IMR-90 (cell line): Measurements from ENCODE around the gene CYP2A13. TPM values are rescaled to one million over a fixed set of nuclear protein-coding genes. Genes with fewer than 3 reads are reported as not detected.

Experiments used
- ATAC-seq: fragments of 200-7000 bp; cut with Tn5 transposase; 2 replicates; pipeline ENCODE4 v1.9.1; 2020; ENCODE audit warnings: low read depth, mild to moderate bottlenecking, moderate library complexity
- BruUV-seq: library from RNA; stranded (reverse); fragments of 400-500 nt; replicated peaks from 2 replicates; lab custom pipeline; 2021; lab: Mats Ljungman, UMichigan
- CTCF ChIA-PET: fragments of 300-600 bp; formaldehyde crosslinking; extraction: SDS; loops from one replicate; lab custom pipeline; 2021; ENCODE audit warnings: antibody characterized with exemption; lab: Yijun Ruan, JAX
- POLR2A ChIA-PET: fragments of 300-600 bp; sonication (Branson Sonifier 250); formaldehyde crosslinking; loops from one replicate; lab custom pipeline; 2022; ENCODE audit warnings: antibody characterized with exemption; ENCODE audit not compliant: unreplicated experiment; lab: Charles Lee
- DNase-seq: peaks from one replicate; pipeline ENCODE4 v3.0.0; 2013
- H2AFZ ChIP-seq: replicated peaks from 2 replicates; pipeline ENCODE3; 2013; ENCODE audit warnings: low read length, mild to moderate bottlenecking; ENCODE audit not compliant: poor library complexity
- H2AK5ac ChIP-seq: 2 replicates; pipeline ENCODE4 v1.6.1; 2013; ENCODE audit warnings: low read depth, low read length, inconsistent platforms
- H2AK9ac ChIP-seq: replicated peaks from 2 replicates; pipeline ENCODE3; 2013; ENCODE audit warnings: mild to moderate bottlenecking, low read depth, low read length, moderate library complexity; ENCODE audit not compliant: poor library complexity
- H2BK120ac ChIP-seq: 2 replicates; pipeline ENCODE4 v1.6.1; 2013; ENCODE audit warnings: low read depth, low read length, inconsistent platforms
- H2BK15ac ChIP-seq: 3 replicates; pipeline ENCODE4 v1.6.1; 2013; ENCODE audit warnings: low read depth, low read length, inconsistent platforms
- H2BK20ac ChIP-seq: 2 replicates; pipeline ENCODE4 v1.6.1; 2013; ENCODE audit warnings: low read depth, mild to moderate bottlenecking, inconsistent platforms, low read length, moderate library complexity
- H2BK5ac ChIP-seq: 2 replicates; pipeline ENCODE4 v1.6.1; 2013; ENCODE audit warnings: mild to moderate bottlenecking, low read depth, low read length, inconsistent platforms; ENCODE audit not compliant: poor library complexity, severe bottlenecking
- H3K14ac ChIP-seq: replicated peaks from 2 replicates; pipeline ENCODE4 v1.6.1; 2013; ENCODE audit warnings: low read depth, low read length, inconsistent platforms
- H3K18ac ChIP-seq: 2 replicates; pipeline ENCODE4 v1.6.1; 2013; ENCODE audit warnings: low read depth, low read length, control low read depth
- H3K23ac ChIP-seq: 2 replicates; pipeline ENCODE4 v1.6.1; 2013; ENCODE audit warnings: low read depth, low read length, inconsistent platforms
- H3K27ac ChIP-seq: 2 replicates; pipeline ENCODE4 v1.5.1; 2013; ENCODE audit warnings: mild to moderate bottlenecking, control low read depth, low read length; ENCODE audit not compliant: insufficient read depth
- H3K27me3 ChIP-seq: 2 replicates; pipeline ENCODE4 v1.6.1; 2013; ENCODE audit warnings: low read length; ENCODE audit not compliant: control insufficient read depth, insufficient read depth
- H3K36me3 ChIP-seq: 2 replicates; pipeline ENCODE4 v1.6.1; 2013; ENCODE audit warnings: low read length, mixed read lengths; ENCODE audit not compliant: control insufficient read depth, insufficient read depth
- H3K4ac ChIP-seq: 2 replicates; pipeline ENCODE4 v1.6.1; 2013; ENCODE audit warnings: low read depth, low read length, inconsistent platforms
- H3K4me1 ChIP-seq: 2 replicates; pipeline ENCODE4 v1.6.1; 2013; ENCODE audit warnings: low read length, mixed read lengths; ENCODE audit not compliant: control insufficient read depth, insufficient read depth
- H3K4me2 ChIP-seq: 2 replicates; pipeline ENCODE4 v1.6.1; 2013; ENCODE audit warnings: low read depth, mild to moderate bottlenecking, control low read depth, low read length, moderate library complexity
- H3K4me3 ChIP-seq: 2 replicates; pipeline ENCODE4 v1.5.1; 2013; ENCODE audit warnings: low read depth, mild to moderate bottlenecking, control low read depth, low read length, moderate library complexity; ENCODE audit not compliant: insufficient read depth
- H3K56ac ChIP-seq: 2 replicates; pipeline ENCODE4 v1.6.1; 2013; ENCODE audit warnings: low read length, inconsistent platforms; ENCODE audit not compliant: insufficient read depth; ENCODE audit errors: extremely low read depth
- H3K79me1 ChIP-seq, 2 experiments: 2 replicates each; pipeline ENCODE4 v1.6.1; 2013; ENCODE audit warnings: low read length in 2 of 2, inconsistent platforms in 1 of 2, low read depth in 1 of 2
- H3K9ac ChIP-seq: 2 replicates; pipeline ENCODE4 v1.6.1; 2013; ENCODE audit warnings: low read depth, low read length, control low read depth
- H3K9me1 ChIP-seq: 2 replicates; pipeline ENCODE4 v1.6.1; 2013; ENCODE audit warnings: low read length, inconsistent platforms; ENCODE audit not compliant: insufficient read depth
- H3K9me3 ChIP-seq: 2 replicates; pipeline ENCODE4 v1.6.1; 2013; ENCODE audit warnings: low read length; ENCODE audit not compliant: control insufficient read depth, insufficient read depth
- H4K20me1 ChIP-seq: 2 replicates; pipeline ENCODE4 v1.6.1; 2013; ENCODE audit warnings: low read length, inconsistent platforms; ENCODE audit not compliant: insufficient read depth
- H4K5ac ChIP-seq: 2 replicates; pipeline ENCODE4 v1.6.1; 2013; ENCODE audit warnings: mild to moderate bottlenecking, low read depth, low read length, control low read depth
- H4K8ac ChIP-seq, 2 experiments: 2 replicates each; pipeline ENCODE4 v1.6.1; 2013; ENCODE audit warnings: low read depth in 2 of 2, low read length in 2 of 2, control low read depth in 1 of 2, inconsistent platforms in 1 of 2
- H4K91ac ChIP-seq: 2 replicates; pipeline ENCODE4 v1.6.1; 2013; ENCODE audit warnings: low read depth, low read length, inconsistent platforms; ENCODE audit not compliant: insufficient read depth
- MAZ ChIP-seq: IDR thresholded peaks from 2 replicates; pipeline ENCODE4 v1.6.1; 2012; ENCODE audit warnings: low read depth, mild to moderate bottlenecking, low read length, improper control_type of control experiment, moderate library complexity, borderline replicate concordance
- SMC3 ChIP-seq: fragments of 150-350 bp; IDR thresholded peaks from 2 replicates; pipeline ENCODE4 v1.6.1; 2016; ENCODE audit warnings: low read depth, mild to moderate bottlenecking, antibody characterized with exemption, low read length, moderate library complexity
- WGBS, 2 experiments: methylation state at CpG; one replicate each; pipeline versions ENCODE4 v1.1.5 to v1.1.7; 2013; ENCODE audit warnings: missing lambda C conversion rate in 2 of 2; ENCODE audit not compliant: insufficient read length in 1 of 2; ENCODE audit errors: extremely low coverage in 2 of 2; 5-methylcytosine and 5-hydroxymethylcytosine counted together
- dilution Hi-C: fragments of 300-500 bp; cut with HindIII; formaldehyde crosslinking; loops from one replicate; pipeline ENCODE4 v1.14.3; 2018; ENCODE audit warnings: low sequenced_read_pairs; ENCODE audit not compliant: unreplicated experiment
- in situ Hi-C: fragments of 300-500 bp; cut with MboI; formaldehyde crosslinking; loops from 3 replicates; pipeline ENCODE4 v1.14.3; 2019; ENCODE audit warnings: low sequenced_read_pairs, inconsistent platforms, mixed read lengths
- intact Hi-C: fragments of 100-400 bp; cut with micrococcal nuclease; formaldehyde crosslinking; loops from 2 replicates; pipeline ENCODE4 v1.10.0; 2022
- polyA plus RNA-seq, 3 experiments: library from polyadenylated mRNA; depleted of rRNA; stranded (reverse); fragments of >200 nt; gene quantifications; 2 replicates each; pipeline ENCODE4 v1.2.3, GENCODE V29; 2012; ENCODE audit warnings: low replicate concordance in 1 of 3
- total RNA-seq: library from RNA; depleted of rRNA; stranded (reverse); fragments of >200 nt; gene quantifications from 2 replicates; pipeline ENCODE4 v1.2.3, GENCODE V29; 2012

CYP2A13 gene
- total and polyA plus RNA-seq, 2 of the 4 experiments (the other 2 are of a cell fraction) = not detected

- no peak overlapping the region for H3K4ac ChIP-seq
- no peak for ATAC-seq
- WGBS, 2 experiments = no CpG with 5 or more reads among the region's 32 CpGs
- H3K4me3 ChIP-seq = no peak overlapping the region
- TF ChIP-seq SMC3 = no peak
- TF ChIP-seq MAZ = no peak
- no peaks in the 10 kb centered on the region for H4K20me1 ChIP-seq
- H3K9ac ChIP-seq = no peak overlapping the region
- no peak overlapping the region for H3K23ac ChIP-seq
- ChIA-PET POLR2A (no interaction called here), CTCF (no interaction called here)
- H3K14ac ChIP-seq = no peak overlapping the region
- H3K4me2 ChIP-seq = no peak overlapping the region
- intact Hi-C loops (no loop called here), dilution Hi-C loops (no loop called here), in situ Hi-C loops (no loop called here)
- H2BK20ac ChIP-seq = no peak overlapping the region
- no TSS peak for BruUV-seq
- DNase-seq = no peak
- H3K27ac ChIP-seq = no peak overlapping the region
- no peak overlapping the region for H2AK9ac ChIP-seq
- H3K9me3 ChIP-seq = no peaks in the 10 kb centered on the region
- H2BK5ac ChIP-seq = no peak overlapping the region
- H2BK120ac ChIP-seq = no peak overlapping the region
- H2AK5ac ChIP-seq = no peak overlapping the region
- no peak overlapping the region for H3K18ac ChIP-seq
- no peaks in the 10 kb centered on the region for H3K4me1 ChIP-seq
- no peak overlapping the region for H4K5ac ChIP-seq
- H4K8ac ChIP-seq = no peak overlapping the region
- no peaks in the 10 kb centered on the region for H3K79me1 ChIP-seq
- no peak overlapping the region for H4K91ac ChIP-seq
- H2AFZ ChIP-seq = no peak overlapping the region
- no peaks in the 10 kb centered on the region for H3K9me1 ChIP-seq
- no peak overlapping the region for H2BK15ac ChIP-seq
- H3K27me3 ChIP-seq = peaks cover 7% of the 10 kb centered on the region; the same call in 1 of the 2 replicates
- H3K56ac ChIP-seq = no peak overlapping the region
- no peaks in the 10 kb centered on the region for H3K36me3 ChIP-seq
These were observed 1.7 kb downstream of the CYP2A13 start for GRCh38 chr19:41089959-41090358.
